Dermis microvascular lymphatic vessel endothelial cell (primary cell): Measurements from ENCODE around the gene PCLO. TPM values are rescaled to one million over a fixed set of nuclear protein-coding genes. Genes with fewer than 3 reads are reported as not detected.

Source experiments
- DNase-seq, 2 donors: peaks; one replicate each; pipeline versions ENCODE4 v3.0.0 to v3.0.0-alpha.2; 2010; ENCODE audit warnings: low read depth in 2 of 2
- total RNA-seq: library from RNA; depleted of rRNA; stranded (reverse); fragments of >200 nt; gene quantifications from 2 replicates; pipeline ENCODE4 v1.2.1, GENCODE V29; 2014

The PCLO gene, protein sequence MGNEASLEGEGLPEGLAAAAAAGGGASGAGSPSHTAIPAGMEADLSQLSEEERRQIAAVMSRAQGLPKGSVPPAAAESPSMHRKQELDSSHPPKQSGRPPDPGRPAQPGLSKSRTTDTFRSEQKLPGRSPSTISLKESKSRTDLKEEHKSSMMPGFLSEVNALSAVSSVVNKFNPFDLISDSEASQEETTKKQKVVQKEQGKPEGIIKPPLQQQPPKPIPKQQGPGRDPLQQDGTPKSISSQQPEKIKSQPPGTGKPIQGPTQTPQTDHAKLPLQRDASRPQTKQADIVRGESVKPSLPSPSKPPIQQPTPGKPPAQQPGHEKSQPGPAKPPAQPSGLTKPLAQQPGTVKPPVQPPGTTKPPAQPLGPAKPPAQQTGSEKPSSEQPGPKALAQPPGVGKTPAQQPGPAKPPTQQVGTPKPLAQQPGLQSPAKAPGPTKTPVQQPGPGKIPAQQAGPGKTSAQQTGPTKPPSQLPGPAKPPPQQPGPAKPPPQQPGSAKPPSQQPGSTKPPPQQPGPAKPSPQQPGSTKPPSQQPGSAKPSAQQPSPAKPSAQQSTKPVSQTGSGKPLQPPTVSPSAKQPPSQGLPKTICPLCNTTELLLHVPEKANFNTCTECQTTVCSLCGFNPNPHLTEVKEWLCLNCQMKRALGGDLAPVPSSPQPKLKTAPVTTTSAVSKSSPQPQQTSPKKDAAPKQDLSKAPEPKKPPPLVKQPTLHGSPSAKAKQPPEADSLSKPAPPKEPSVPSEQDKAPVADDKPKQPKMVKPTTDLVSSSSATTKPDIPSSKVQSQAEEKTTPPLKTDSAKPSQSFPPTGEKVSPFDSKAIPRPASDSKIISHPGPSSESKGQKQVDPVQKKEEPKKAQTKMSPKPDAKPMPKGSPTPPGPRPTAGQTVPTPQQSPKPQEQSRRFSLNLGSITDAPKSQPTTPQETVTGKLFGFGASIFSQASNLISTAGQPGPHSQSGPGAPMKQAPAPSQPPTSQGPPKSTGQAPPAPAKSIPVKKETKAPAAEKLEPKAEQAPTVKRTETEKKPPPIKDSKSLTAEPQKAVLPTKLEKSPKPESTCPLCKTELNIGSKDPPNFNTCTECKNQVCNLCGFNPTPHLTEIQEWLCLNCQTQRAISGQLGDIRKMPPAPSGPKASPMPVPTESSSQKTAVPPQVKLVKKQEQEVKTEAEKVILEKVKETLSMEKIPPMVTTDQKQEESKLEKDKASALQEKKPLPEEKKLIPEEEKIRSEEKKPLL (N-terminal part only)
- 1.8 and 3.0 TPM in 2 replicates for total RNA-seq

DNA sequence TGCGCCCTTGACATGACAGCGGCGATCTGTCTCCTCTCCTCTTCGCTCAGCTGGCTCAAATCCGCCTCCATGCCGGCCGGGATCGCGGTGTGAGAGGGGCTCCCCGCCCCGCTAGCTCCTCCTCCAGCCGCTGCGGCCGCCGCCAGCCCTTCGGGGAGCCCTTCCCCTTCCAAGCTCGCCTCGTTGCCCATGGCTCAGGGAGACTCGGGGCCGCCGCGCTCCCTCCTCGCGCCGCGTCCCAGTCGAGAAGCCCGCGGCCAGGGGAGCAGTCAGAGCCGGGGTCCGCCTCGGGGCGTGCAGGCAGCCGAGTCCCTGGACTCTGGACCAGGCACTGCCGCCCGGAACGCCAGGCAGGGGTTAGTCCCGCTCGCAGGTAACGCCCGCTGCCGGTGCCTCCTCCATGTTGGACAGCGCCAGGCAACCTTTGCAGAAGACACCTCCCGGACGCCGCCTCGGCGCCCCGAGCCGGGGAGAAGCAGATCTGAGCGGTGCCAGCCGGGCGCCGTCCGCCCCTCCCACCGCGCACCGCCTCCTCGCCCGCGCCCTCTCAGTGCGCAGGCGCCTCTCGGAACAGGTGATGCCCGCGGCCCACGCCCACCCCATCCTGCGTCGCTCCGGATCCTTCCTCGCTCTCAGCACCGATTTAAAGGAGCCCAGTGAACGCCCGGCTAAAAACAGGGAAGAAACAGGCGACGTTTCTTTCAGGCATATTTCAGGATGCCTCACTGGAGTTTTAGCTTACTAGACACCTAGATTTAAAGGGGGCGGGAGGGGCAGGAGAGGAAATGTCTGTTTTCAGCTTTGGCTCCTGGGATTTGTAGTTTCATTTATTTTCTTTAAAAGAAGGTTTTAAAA lies at the start of gene PCLO:
PCLO (minus strand) TSS at position 483 of the 855 bp plus-strand sequence; CDS start at position 191, 292 bp downstream.
- peak; percentile 47 to 55 for DNase-seq

DNA sequence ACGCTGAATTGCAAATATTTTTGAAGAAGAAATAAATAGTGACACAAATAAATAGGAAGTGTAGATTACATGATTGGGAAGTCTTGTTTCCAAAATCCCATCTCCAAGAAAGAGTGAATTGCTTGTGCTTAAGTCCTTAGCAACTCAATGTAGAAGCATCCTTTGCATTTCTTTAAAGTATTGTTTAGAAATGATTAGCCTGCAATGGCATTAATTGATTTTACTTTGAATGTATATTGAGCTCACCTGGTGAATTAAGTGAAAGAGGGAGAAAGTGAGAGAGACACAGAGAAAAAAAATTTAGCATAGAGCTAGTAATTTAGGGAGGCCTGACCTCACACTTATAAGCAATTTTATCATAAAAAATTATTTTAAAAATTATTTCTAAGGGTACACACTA lies 49.0 kb upstream of the PCLO start:
- no peak for DNase-seq

DNA sequence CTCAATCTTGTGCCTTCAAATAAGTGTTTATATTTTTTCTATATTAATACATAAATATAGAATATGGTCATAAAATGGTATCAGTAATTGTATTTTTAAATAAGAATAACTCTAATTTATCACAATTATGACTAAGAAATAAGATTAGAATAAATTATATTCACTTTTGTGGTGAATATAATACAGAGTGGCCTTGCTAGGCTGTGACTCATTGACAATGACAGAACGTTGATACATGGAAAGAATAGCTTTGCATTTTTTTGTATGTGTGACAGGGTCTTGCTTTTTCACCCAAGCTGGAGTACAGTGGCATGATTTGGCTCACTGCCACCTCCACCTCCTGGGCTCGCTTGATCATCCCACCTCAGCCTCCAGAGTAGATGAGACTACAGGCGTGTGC lies 47.8 kb upstream of the PCLO start:
- DNase-seq = no peak

DNA sequence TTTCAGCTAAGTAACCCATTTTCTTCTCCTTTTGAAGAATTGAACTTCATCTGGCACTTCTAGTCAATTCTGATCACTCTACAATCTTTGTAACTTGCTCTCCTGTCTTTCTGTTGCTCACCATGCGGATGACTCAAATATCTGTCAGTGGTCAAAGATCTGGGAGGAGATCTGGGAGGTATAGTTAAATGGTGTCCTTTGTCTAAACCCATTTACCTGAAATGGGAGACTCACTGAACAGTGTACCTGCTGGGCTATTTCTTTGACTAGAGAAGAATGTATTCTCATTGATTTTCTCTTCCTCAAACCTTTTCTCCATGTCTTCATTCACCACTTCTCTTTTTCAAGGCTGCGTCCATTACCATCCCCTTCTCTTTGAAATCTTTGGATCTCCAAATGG lies 42.0 kb upstream of the PCLO start:
- no peak for DNase-seq

DNA sequence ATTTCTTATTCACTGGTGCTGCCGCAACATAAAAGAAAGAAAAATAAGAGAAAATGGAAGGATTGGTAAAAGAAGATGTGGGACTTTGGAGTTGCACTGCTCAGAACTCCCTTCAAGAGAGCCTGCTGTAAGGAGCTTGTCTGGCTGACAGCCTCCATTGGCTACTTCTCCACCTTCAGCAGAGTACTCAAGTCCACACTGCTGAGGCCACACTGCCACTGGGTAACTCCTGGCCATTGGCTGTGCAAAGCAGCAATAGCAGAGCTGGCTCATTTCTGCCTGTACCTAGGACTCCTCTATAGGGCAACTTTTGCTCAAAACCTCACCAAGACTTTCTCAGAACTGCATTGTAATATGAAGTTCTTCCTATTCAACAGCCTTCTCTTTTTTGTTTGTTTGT lies 38.7 kb upstream of the PCLO start:
- no peak for DNase-seq

DNA sequence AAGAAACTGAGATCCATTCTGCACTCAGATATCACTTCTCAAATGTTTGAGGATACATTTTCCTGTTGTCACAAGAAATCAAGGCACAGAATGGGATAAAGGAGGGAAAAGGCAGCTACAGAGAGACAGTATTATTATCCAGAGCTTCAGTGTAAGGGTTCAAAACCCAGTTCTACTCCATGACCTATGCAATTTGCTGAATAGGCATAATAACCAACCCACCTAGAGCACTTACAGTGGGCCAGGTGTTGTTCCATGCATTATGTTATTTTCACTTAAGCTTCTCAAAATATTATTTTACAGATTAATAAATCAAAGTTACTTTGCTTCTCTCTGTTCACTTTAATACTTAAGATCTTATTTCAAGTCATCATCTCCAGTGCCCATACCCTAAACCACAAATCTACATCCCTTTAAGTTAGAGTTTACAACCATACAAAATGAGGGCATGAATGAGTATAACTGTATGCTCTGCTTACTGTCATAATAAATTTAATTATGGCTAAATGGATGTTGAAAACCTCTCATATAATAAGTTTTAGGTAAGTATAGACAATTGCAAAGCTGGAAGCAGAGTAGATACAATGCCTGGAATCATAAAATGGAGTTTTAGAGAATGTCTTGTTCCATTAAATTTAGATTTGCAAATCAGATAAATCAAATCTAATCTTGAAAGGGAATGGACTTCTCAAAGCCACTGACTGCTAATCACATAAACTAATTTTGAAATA lies 28.1 kb upstream of the PCLO start:
- DNase-seq = no peak

DNA sequence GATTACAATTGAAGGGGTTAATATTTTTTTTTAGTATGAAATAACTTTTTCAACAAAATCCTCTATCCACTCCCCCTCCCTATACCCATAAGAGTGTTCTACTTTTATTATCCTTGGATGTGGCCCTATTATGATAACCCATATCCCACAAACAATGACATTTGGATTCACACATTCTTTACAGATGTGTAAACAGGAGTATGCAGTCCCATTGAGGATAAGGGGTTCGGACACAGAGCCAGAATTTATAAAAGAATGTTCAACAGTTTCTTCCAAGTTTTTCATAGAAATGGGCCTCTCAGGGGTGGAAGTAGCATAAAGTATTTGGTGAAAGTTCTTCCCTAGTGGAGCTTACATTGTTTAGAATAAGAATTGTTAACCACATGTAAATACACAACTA lies 16.1 kb upstream of the PCLO start:
- DNase-seq = no peak

DNA sequence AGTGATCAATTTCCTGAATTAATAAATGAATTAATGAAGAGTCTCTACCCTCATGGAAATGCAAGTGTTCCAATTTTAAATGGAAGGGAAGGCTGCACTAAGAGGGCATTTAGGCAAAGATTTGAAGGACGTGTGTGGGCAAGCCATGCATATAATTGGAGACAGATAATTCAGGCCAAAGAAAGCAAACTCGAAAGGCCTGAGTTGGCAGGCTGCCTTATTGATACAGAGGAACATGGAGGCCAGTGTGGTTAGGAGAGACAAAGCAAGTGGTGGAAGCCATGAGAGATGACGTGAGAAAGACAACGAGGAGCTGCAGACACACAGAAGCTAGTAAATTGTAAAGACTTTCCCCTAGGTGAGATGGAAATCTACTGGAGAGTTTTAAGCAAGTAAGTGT lies 15.4 kb upstream of the PCLO start:
- DNase-seq = no peak

DNA sequence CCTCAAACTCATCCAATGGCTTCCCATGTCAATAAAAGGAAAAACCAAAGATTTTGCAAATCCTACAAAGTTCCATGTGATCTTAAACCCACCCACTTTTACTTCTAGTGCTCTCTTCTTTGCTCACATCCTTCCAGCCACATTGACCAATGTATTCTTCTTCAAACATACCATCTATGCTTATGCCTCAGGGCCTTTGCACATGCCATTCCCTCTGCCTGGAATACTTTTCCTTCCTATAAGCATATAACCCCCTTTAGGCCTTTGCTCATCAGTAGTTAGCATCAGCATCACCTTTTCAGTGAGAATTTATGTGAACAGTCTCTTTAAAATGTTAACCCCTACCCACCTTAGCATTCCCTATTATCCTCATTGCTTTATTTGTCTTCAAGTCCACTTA lies 11.0 kb upstream of the PCLO start:
- DNase-seq = no peak

DNA sequence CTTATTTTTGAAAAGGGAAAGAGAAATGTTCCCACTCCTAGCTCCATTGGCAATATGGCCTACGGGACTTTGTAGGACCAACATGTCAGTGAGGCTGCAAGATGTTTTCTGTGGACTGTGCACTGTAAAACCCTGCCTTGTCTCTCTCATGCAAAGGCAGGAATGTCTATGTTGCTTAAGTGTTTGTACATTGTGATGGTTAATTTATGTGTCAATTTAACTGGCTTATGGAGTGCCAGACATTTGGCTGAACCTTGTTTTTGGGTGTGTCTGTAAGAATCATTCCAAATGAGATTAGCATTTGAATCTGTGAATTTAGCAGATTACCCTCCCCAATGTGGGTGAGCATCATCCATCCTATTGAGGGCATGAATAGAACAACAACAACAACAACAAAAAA lies 4.1 kb upstream of the PCLO start:
- DNase-seq = no peak

DNA sequence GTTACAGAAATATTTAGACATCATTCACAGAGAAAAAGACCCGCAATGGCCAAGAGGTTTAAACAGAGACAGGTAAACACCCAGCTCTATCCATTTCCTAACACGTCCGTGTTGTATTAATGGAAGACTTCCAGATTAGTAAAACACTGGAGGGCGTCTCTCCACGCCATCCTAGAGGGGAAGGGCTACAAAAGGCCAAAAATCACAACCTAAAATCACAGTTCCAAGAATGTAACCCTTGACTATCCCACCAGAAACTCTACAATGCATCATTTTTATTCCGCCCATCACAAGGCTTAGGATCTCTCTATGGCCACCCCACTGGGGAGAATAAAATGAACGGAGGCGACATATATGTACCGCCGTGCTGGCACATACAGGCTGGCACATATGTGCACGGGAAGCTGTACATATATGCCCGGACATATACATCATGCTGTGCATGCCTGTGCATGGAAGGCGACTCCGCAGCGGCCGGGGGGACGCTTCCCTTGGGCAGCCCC lies 734 bp downstream of the PCLO start:
- DNase-seq = no peak

DNA sequence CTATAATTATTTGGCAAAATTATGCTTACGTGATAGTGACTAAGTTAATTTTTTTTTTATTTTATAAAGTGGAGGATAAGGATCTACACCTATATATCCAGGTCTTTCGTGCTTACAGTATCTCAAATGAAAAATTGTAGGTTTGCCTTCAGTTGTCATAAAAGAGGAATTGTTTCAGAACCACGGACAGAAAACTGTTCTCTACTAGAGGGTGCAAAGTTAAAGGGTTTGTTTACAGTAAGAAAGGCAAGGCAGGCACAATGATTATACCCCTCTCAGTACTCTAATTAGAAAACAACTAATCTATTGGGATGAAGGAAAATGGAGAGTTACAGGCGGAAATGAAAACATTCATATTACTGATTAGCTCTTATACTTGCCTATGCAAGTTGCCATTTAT lies 1.5 kb downstream of the PCLO start:
- no peak for DNase-seq

DNA sequence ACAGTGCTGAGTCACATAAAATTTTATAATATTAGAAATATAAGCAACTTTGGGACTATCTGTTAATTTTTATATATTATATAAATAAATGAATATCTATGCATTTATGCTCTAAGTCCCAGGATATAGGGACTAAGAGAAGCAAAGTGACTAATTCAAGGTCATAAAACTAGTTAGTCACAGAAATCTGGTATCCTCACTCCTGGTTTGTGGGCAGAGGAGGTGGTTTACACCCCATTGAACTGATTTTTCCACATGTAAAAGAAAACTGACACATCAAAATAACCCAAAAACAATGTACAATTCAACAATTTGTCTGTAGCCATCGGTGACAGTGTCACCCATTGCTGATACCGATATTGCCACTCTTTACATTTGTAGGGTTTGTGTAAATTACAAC lies 3.0 kb downstream of the PCLO start:
- no peak for DNase-seq

DNA sequence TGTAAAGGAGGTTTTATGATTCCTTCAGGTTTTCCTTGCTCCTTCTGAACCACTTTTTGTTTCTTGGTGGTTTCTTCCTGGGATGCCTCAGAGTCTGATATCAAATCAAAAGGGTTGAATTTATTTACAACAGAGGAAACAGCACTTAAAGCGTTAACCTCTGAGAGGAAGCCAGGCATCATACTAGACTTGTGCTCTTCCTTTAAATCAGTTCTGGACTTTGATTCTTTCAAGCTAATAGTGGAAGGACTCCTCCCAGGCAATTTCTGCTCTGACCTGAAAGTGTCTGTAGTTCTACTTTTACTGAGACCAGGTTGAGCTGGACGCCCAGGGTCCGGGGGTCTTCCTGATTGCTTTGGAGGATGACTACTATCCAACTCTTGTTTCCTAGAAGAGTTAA lies 6.7 kb downstream of the PCLO start:
- no peak for DNase-seq

DNA sequence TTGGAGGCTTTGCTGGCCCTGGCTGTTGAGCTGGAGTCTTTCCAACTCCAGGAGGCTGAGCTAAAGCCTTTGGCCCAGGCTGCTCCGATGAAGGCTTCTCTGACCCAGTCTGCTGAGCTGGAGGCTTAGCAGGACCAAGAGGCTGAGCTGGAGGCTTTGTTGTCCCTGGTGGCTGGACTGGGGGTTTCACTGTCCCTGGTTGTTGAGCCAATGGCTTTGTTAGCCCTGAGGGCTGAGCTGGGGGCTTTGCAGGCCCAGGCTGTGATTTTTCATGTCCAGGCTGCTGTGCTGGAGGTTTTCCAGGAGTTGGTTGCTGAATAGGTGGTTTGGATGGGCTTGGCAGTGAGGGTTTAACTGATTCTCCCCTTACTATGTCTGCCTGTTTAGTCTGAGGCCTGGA lies 7.3 kb downstream of the PCLO start:
- DNase-seq = no peak

DNA sequence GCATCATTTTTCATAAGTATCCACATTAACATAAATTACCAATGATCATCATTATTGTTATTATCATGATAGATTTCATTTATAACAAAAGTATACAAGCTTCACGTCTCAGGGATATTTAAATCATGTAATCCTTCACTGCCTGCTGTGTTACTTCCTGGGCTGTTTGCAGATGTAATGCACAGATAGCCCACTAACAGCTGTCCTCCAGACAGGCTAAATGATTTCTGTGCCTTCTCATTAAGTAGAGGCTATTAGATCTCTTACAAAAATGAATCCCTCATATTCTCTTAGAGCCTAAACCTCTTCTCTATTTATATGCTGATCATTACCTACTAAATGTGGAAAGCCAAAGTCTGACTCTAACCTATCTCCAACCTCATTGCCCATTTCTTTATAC lies 9.3 kb downstream of the PCLO start:
- DNase-seq = no peak

DNA sequence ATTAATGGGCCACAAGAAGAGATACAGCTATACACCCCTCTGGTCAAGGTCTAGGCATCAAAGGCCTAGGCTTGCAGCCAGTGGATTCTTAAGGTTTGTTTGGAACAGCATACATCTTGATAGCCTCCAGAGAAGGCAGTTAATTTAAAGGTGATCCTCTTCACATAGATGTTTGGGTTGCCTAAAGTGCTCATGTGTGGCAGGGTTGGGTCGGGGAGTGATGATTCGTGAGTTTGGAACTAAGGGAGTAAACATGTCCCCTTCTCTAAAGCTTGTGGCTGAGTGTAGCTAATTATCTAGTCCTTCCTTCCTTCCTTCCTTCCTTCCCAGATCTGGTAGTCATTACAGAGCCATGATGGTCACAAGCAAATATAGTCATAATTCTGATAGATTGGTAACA lies 12.4 kb downstream of the PCLO start:
- no peak for DNase-seq

DNA sequence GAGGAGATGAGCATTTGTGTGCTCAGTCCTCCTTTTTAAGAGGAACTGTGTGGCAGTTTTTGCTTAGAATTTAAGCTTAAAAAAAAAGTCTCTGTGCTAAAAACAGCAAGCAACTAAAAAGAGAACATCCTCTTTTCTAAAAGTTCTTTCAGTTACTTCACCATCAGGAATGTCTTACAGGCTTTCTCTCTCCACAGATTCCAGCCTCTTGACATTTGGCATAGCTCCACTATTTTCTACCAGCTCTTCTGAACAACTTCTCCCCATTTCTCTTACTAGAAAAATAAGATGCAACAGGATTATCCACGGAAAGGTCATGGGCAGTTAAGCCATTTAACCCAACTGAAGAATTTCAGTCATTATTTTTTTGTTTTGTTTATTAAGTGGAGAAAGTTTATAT lies 13.2 kb downstream of the PCLO start:
- no peak for DNase-seq

DNA sequence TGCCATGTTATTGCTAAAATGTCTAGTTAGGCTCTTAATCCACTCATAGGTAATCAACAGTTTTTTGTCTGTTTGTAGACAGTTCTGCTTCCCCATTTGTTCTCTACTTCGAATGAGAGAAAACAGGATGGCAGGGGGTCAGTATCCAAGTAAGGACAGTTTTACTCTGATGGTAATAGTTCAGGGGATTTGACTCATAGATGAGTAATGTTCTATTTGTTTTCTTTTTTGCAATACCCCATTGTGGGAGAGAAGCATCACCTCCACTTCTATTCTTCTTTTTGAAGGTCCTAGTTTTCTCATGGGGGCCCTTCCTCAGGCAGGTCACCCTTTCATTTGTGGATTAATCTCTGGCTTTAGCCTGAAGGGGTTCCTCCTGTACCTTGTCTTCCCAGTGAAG lies 13.9 kb downstream of the PCLO start:
- DNase-seq = peak in 1 of 2 donors; percentile 52

DNA sequence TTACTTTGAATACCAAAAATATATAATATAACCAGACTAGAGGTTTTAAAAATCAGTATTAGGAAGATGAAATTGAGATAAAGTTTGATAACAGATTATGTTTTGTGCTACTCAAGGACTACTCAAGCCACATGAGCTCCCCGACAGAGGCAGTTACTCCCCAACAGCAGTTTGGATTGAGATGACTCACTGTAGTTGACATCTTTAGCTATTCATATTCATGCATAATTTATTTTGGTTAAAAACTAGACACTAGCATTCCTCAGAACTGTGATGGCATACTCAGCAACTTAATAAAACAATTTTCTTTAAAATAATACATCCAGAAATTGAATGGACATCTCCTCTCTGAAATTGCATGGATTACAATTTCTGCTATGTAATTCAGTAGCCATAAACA lies 19.6 kb downstream of the PCLO start:
- no peak for DNase-seq
